ENCODE measurements around the gene SPATA22.

DNA sequence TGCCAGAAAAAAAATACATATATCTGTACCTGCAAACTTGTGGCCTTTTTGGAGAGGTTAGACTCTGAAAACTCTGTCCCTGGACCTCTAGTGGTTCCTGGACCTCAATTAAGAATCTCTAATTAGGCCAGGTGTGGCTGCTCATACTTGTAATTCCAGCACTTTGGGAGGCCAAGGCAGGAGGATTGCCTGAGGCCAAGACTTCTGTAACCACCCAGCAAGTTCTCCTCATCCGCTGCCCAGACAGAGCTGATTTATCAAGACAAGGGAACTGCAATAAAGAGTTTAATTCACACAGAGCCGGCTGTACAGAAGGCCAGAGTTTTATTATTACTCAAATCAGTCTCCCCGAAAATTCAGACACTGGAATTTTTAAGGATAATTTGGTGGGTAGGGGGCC is 8.4 kb upstream of the SPATA22 start:
- TF ChIP-seq, protein P1, sequence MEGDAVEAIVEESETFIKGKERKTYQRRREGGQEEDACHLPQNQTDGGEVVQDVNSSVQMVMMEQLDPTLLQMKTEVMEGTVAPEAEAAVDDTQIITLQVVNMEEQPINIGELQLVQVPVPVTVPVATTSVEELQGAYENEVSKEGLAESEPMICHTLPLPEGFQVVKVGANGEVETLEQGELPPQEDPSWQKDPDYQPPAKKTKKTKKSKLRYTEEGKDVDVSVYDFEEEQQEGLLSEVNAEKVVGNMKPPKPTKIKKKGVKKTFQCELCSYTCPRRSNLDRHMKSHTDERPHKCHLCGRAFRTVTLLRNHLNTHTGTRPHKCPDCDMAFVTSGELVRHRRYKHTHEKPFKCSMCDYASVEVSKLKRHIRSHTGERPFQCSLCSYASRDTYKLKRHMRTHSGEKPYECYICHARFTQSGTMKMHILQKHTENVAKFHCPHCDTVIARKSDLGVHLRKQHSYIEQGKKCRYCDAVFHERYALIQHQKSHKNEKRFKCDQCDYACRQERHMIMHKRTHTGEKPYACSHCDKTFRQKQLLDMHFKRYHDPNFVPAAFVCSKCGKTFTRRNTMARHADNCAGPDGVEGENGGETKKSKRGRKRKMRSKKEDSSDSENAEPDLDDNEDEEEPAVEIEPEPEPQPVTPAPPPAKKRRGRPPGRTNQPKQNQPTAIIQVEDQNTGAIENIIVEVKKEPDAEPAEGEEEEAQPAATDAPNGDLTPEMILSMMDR (IDR thresholded peaks at IDR 0.05), result no peak
- TF ChIP-seq ZFX (IDR thresholded peaks at IDR 0.05; ENCODE audit: borderline replicate concordance), result no peak

Data from 22Rv1 (cell line).